GM18526 (cell line): ENCODE measurements around the gene TOR1B.

Experiments
- POLR2A ChIP-seq: IDR thresholded peaks from 3 replicates; pipeline ENCODE4 v1.6.1; 2011; ENCODE audit not compliant: insufficient read length; ENCODE audit errors: extremely low read depth

TOR1B gene

GRCh38 chr9:129809346-129809745 lies 6.4 kb downstream of the TOR1B start:
- no peak for TF ChIP-seq POLR2A

DNA sequence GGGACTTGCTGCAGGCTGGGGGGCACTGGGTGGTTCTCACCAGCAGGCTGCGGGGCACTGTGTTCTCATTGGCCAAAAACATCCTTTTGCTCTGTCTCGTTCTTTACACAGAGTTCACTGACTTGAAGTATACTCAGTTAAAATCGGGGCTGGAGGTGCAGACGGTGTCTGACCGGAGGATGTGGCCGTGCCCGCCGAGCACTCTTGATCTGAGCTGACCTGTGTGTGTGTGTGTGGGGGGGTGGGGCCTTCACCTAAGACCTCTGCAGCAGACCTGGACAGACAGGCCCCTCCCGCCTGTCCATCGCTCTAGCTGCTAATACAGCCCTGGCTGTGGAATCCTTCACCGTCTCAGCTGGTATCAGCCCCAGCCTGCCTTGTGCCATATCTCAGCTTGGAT lies 7.1 kb downstream of the TOR1B start:
- TF ChIP-seq POLR2A, result no peak

DNA sequence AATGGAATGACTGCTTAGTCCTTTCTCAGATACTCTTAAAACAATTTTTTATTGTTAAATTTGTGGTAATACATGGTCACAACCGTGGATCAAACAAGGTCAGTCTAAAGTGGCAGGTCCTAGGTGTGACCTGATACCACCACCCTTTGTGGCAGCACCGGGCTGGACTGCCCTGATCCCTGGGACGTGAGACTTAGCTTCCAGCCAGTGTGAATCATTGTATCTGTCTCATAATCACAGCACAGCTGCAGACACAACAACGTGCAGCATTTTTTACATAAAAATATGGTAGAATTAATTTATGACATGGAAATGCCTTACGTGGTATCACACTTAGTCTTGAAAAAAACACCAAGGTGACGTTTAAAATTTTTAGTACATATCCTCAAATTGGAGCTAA lies 7.8 kb downstream of the TOR1B start:
- TF ChIP-seq POLR2A, result no peak

GRCh38 chr9:129811967-129812363 lies 9.0 kb downstream of the TOR1B start:
- no peak for TF ChIP-seq POLR2A

- TF ChIP-seq POLR2A, result no peak
Measured at GRCh38 chr9:129812385-129812784, 9.4 kb downstream of the TOR1B start.

- TF ChIP-seq POLR2A, result no peak
Measured at GRCh38 chr9:129813661-129814060, 10.7 kb downstream of the TOR1B start.

DNA sequence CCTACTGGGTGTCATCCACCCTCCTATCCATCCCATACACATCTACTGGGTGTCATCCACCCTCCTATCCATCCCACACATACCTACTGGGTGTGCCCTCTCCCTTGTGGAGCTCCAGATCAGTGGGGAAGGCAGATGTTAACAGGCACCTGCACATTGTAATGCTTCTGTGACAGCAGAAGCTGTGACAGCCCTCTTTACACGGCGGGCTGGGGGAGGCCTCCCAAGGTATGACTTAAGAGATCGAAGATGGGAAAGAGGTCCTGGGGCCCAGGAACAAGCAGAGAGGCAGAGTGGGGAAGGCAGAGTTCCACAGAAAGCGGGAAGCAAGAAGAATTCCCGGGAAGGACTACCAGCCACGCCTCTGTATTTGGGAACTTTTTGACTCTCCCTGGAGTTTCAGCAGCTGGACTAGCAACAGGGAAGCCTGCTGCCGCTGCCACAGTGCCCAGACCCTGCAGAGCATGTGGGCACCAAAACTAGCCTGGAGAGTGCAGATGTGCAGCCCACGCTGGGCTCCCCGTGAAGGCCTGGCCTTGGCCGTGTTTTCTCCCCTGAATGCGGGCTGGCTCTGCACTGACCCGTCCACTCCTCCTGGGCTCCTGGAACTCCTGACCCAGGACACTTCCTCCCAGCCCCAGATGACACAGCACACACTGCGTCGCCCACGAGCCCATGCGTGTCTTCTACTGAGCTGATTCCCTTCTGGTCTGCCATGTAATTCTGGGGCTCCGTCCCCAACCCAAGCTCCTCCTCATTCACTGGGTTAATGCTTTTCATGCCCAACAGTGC lies 11.6 kb downstream of the TOR1B start:
- no peak for TF ChIP-seq POLR2A

GRCh38 chr9:129815278-129815677 lies 12.3 kb downstream of the TOR1B start:
- no peak for TF ChIP-seq POLR2A

DNA sequence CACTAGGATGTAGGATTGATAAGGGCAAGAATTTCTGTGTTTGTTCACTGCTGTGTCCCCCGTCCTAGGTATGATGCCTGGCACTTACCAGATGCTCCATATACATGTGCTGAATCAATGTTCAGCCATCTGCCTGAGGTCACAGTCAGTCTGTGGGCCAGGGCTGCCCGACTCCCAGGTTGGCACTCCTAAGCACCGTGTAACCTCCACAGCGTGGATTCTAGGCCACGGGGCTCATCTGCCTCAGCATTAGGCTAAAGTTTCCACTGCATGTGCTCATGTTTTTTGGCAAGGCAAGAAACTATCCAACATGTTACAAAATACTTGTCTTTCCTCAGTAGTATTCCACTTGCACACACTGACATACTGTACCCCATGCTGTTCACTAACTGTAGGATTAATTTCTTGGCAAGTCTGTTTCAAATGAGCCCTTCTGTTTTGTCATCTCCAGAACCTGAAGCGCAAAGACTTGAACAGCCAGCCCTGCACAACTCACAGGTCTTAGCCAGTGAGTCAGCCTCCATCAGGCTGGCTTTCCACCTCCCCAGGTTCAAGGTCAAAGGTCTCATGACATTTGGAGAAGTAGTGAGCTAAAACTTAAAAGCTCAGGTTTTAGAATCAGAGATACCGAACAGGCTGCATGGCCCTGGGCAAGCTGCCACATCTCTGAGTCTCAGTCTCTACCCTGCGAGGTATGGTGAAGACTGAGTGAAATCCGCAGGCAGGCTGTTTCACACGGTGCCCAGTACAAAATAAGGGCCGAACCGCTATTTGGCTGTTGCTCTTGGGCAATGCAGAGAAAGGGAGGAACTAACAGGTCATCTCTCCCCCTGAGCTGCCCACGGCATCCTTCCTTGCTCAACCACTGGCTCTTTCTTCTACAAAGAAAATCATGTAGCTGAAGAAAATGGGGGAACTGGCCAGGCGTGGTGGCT lies 13.8 kb downstream of the TOR1B start:
- no peak for TF ChIP-seq POLR2A

DNA sequence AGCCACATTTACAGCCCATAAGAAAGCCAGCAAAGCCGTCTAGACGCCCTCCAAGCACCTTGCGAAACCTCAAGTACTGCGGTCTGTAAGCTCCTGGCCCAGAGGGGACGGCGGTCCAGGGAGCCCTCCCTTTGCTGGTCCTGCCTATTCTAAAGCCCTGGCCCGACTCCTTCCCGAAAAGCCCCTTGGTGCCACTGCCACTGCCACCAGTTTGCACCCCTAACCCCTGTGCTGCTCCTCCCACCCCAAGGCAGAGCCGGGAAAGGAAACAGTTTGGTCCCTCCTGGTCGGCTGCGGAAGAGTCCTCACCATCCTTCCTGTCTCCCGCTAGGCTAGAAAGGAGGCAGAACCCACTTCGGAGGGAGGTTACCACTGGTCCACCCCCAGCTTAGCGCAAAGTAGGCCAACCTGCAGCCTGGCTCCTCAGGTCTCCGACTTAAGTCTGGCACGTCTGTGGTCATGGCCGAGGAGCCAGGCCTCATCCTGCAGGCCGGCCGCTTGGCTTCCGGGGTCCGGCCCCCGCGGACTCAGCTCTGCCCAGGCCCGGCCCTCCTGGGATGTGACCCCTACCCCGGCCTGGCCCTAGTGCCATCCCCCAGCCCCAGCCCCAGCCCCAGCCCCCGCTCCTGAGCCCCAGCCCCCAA lies 20.0 kb downstream of the TOR1B start:
- no peak for TF ChIP-seq POLR2A

- TF ChIP-seq POLR2A, result no peak
Measured at GRCh38 chr9:129823542-129823934, 20.6 kb downstream of the TOR1B start.

- peak; percentile 82 for TF ChIP-seq POLR2A
Measured at GRCh38 chr9:129823935-129824601, 21.1 kb downstream of the TOR1B start, which contains the start of gene TOR1A. Gene TOR1A, minus strand, starts transcription at chr9:129824136. Its CDS starts 51 bp downstream, at chr9:129824085.

DNA sequence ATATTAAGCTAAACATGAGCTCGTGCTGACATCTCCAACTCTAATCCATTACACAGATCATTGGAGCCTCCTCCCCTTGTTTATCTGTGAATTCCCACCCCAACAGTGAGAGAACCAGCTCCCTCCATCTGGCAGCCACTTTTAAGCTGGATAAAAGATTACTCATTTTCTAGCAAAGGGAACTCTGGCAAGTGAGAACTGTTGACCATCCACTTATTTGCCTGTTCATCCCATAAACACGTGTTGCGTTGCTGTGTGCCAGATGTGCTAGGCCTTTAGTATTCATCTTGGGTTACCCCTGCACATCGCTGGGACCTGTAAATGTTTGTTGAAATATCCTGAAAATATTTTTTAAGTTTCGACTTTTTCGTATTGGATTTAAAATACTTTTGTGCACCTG lies 23.4 kb downstream of the TOR1B start:
- TF ChIP-seq POLR2A, result no peak

- TF ChIP-seq POLR2A, result no peak
Measured at GRCh38 chr9:129826759-129827158, 23.8 kb downstream of the TOR1B start.

GRCh38 chr9:129828051-129828450 lies 25.1 kb downstream of the TOR1B start:
- no peak for TF ChIP-seq POLR2A
